NCI-H226 (cell line): ENCODE measurements around the gene VWA3B.

Experiments
- DNase-seq: peaks from one replicate; pipeline ENCODE4 v3.0.0-alpha.2; 2015

Gene VWA3B

GRCh38 chr2:98341241-98341640, 254.3 kb downstream of the VWA3B start:
- DNase-seq = no peak

GRCh38 chr2:98343285-98343684, 256.3 kb downstream of the VWA3B start:
- DNase-seq = no peak

- no peak for DNase-seq
Observed at GRCh38 chr2:98346311-98347236, 259.6 kb downstream of the VWA3B start, which contains the start of gene CNGA3. TSS of gene CNGA3 (plus strand) at chr2:98346456. CDS start at chr2:98369976, 23,520 bp downstream.

- DNase-seq = no peak
Observed at GRCh38 chr2:98347298-98348065, 260.5 kb downstream of the VWA3B start.

- DNase-seq = no peak
Observed at GRCh38 chr2:98348066-98348561, 261.1 kb downstream of the VWA3B start.

GRCh38 chr2:98350411-98350810, 263.4 kb downstream of the VWA3B start:
- DNase-seq = no peak

- no peak for DNase-seq
Observed at GRCh38 chr2:98355881-98356280, 268.9 kb downstream of the VWA3B start.

GRCh38 chr2:98356729-98357128, 269.8 kb downstream of the VWA3B start:
- DNase-seq = no peak

GRCh38 chr2:98357849-98358248, 270.9 kb downstream of the VWA3B start:
- DNase-seq = peak; percentile 14

GRCh38 chr2:98359986-98360385, 273.0 kb downstream of the VWA3B start:
- no peak for DNase-seq
